ENCODE results near the gene RASSF5. TPM values are rescaled to one million over a fixed set of nuclear protein-coding genes. Genes with fewer than 3 reads are reported as not detected.
A peak's percentile ranks its signal among the peaks of the same experiment; 100 is the strongest.

RASSF5 gene
- total RNA-seq, 2 donors from 2014 or later, result 0.20 to 0.26 TPM

GRCh38 chr1:206497774-206498173, 9.6 kb upstream of the RASSF5 start:
- Histone ChIP-seq H3K9ac (ENCODE audit: extremely low read depth, low read length, poor library complexity, severe bottlenecking) (no peak overlapping the region), H3K4me3 (ENCODE audit: low read length) (no peak overlapping the region), H3K27ac (ENCODE audit: low read depth, low read length) (no peak overlapping the region), H3K36me3 (ENCODE audit: control insufficient read depth, insufficient read depth, low read length) (no peaks in the 10 kb centered on the region), H3K9me3 (ENCODE audit: control insufficient read depth, low read length) (no peaks in the 10 kb centered on the region), H3K4me1 (ENCODE audit: control insufficient read depth, insufficient read depth, low read length) (no peaks in the 10 kb centered on the region), H3K27me3 (ENCODE audit: control insufficient read depth, insufficient read depth, low read length, poor library complexity, severe bottlenecking) (peaks cover 6% of the 10 kb centered on the region)
- no peak overlapping the region for H3K4me3 Mint-ChIP-seq
- 93% methylated on average over 3 of the region's 3 CpGs for WGBS, 2 experiments (ENCODE audit: insufficient coverage in 1 of 2, insufficient read length in 1 of 2)
- peaks cover 4% of the 10 kb centered on the region for H3K4me1 Mint-ChIP-seq
- H3K27ac Mint-ChIP-seq, result no peak overlapping the region
- H3K36me3 Mint-ChIP-seq (ENCODE audit: low read depth), result peaks cover 5% of the 10 kb centered on the region
- peaks cover 9% of the 10 kb centered on the region for H3K27me3 Mint-ChIP-seq (ENCODE audit: insufficient read depth)
- TF ChIP-seq CTCF (conservative IDR thresholded peaks at IDR 0.05), result no peak
- no peaks in the 10 kb centered on the region for H3K9me3 Mint-ChIP-seq
- DNase-seq, result no peak

GRCh38 chr1:206498685-206499084, 8.6 kb upstream of the RASSF5 start:
- Histone ChIP-seq H3K27me3 (ENCODE audit: control insufficient read depth, insufficient read depth, low read length, poor library complexity, severe bottlenecking) (peaks cover 12% of the 10 kb centered on the region), H3K4me3 (ENCODE audit: low read length) (no peak overlapping the region), H3K27ac (ENCODE audit: low read depth, low read length) (no peak overlapping the region), H3K36me3 (ENCODE audit: control insufficient read depth, insufficient read depth, low read length) (no peaks in the 10 kb centered on the region), H3K9ac (ENCODE audit: extremely low read depth, low read length, poor library complexity, severe bottlenecking) (no peak overlapping the region), H3K9me3 (ENCODE audit: control insufficient read depth, low read length) (no peaks in the 10 kb centered on the region), H3K4me1 (ENCODE audit: control insufficient read depth, insufficient read depth, low read length) (no peaks in the 10 kb centered on the region)
- no peak for TF ChIP-seq CTCF (conservative IDR thresholded peaks at IDR 0.05)
- peaks cover 18% of the 10 kb centered on the region for H3K27me3 Mint-ChIP-seq (ENCODE audit: insufficient read depth)
- H3K4me3 Mint-ChIP-seq, result no peak overlapping the region
- H3K36me3 Mint-ChIP-seq (ENCODE audit: low read depth), result peaks cover 3% of the 10 kb centered on the region
- H3K9me3 Mint-ChIP-seq, result no peaks in the 10 kb centered on the region
- 78% methylated on average over 2 of the region's 2 CpGs; no CpG with 5 or more reads in 1 of the 2 experiments for WGBS, 2 experiments (ENCODE audit: insufficient coverage in 1 of 2, insufficient read length in 1 of 2)
- peaks cover 4% of the 10 kb centered on the region for H3K4me1 Mint-ChIP-seq
- H3K27ac Mint-ChIP-seq, result no peak overlapping the region
- peak; percentile 86 for DNase-seq

GRCh38 chr1:206500046-206500445, 7.3 kb upstream of the RASSF5 start:
- Mint-ChIP-seq H3K27me3 (ENCODE audit: insufficient read depth) (peaks cover 31% of the 10 kb centered on the region), H3K4me3 (no peak overlapping the region), H3K36me3 (ENCODE audit: low read depth) (no peaks in the 10 kb centered on the region), H3K27ac (no peak overlapping the region), H3K4me1 (peaks cover 4% of the 10 kb centered on the region), H3K9me3 (no peaks in the 10 kb centered on the region)
- Histone ChIP-seq H3K9ac (ENCODE audit: extremely low read depth, low read length, poor library complexity, severe bottlenecking) (no peak overlapping the region), H3K27ac (ENCODE audit: low read depth, low read length) (no peak overlapping the region), H3K36me3 (ENCODE audit: control insufficient read depth, insufficient read depth, low read length) (no peaks in the 10 kb centered on the region), H3K9me3 (ENCODE audit: control insufficient read depth, low read length) (no peaks in the 10 kb centered on the region), H3K27me3 (ENCODE audit: control insufficient read depth, insufficient read depth, low read length, poor library complexity, severe bottlenecking) (peaks cover 26% of the 10 kb centered on the region), H3K4me3 (ENCODE audit: low read length) (no peak overlapping the region), H3K4me1 (ENCODE audit: control insufficient read depth, insufficient read depth, low read length) (no peaks in the 10 kb centered on the region)
- WGBS, 2 experiments (ENCODE audit: insufficient coverage in 1 of 2, insufficient read length in 1 of 2), result 92 to 95% methylated on average over 2 to 3 of the region's 3 CpGs
- DNase-seq, result no peak
- no peak for TF ChIP-seq CTCF (conservative IDR thresholded peaks at IDR 0.05)
